HepG2 (cell line): ENCODE measurements around the gene NDRG2. TPM values are rescaled to one million over a fixed set of nuclear protein-coding genes. Genes with fewer than 3 reads are reported as not detected.

ENCODE experiments used
- BHLHE40 ChIP-seq: IDR thresholded peaks from 2 replicates; pipeline ENCODE4 v1.6.1; 2011; ENCODE audit warnings: low read length, improper control_type of control experiment
- CEBPG ChIP-seq: IDR thresholded peaks from 2 replicates; pipeline ENCODE4 v1.6.1; 2016
- ELK4 ChIP-seq: sonication (generic); formaldehyde crosslinking; IDR thresholded peaks from 2 replicates; pipeline ENCODE4 v1.9.0; 2021; ENCODE audit warnings: missing genetic modification reagents, borderline replicate concordance
- FOSL2 ChIP-seq: sonication (generic); formaldehyde crosslinking; IDR thresholded peaks from 2 replicates; pipeline ENCODE4 v1.4.0; 2020; ENCODE audit warnings: missing genetic modification reagents
- GABPA ChIP-seq, 2 experiments: IDR thresholded peaks; 2 replicates each; pipeline ENCODE4 v1.6.1; 2011 to 2016; ENCODE audit warnings: low read depth in 2 of 2, low read length in 1 of 2, missing biosample characterization in 1 of 2, missing genetic modification characterization in 1 of 2
- MIXL1 ChIP-seq: IDR thresholded peaks from 2 replicates; pipeline ENCODE4 v1.6.1; 2016
- NCOR1 ChIP-seq: fragments of 200-600 bp; sonication (generic); IDR thresholded peaks from 2 replicates; pipeline ENCODE4 v1.7.0; 2017; ENCODE audit warnings: antibody characterized with exemption, low read length, borderline replicate concordance
- PAF1 ChIP-seq: IDR thresholded peaks from 2 replicates; pipeline ENCODE4 v1.6.1; 2016; ENCODE audit warnings: missing genetic modification reagents, missing compliant biosample characterization
- PCBP2 ChIP-seq: fragments of 200-400 bp; formaldehyde crosslinking; optimal IDR thresholded peaks from 2 replicates; pipeline ENCODE3; 2018; ENCODE audit warnings: low read length, low read depth; ENCODE audit not compliant: poor library complexity, severe bottlenecking
- POGK ChIP-seq: sonication (generic); formaldehyde crosslinking; conservative IDR thresholded peaks from 2 replicates; pipeline ENCODE4 v1.8.0; 2022; ENCODE audit warnings: mild to moderate bottlenecking, moderate library complexity, missing genetic modification reagents
- POLR2G ChIP-seq: fragments of 200-400 bp; formaldehyde crosslinking; IDR thresholded peaks from 2 replicates; pipeline ENCODE4 v1.6.1; 2018; ENCODE audit warnings: mild to moderate bottlenecking, low read depth, low read length, moderate library complexity
- RAD51 ChIP-seq: fragments of 450-650 bp; IDR thresholded peaks from 2 replicates; pipeline ENCODE4 v1.6.1; 2016; ENCODE audit warnings: borderline replicate concordance
- RORA ChIP-seq: sonication (generic); formaldehyde crosslinking; IDR thresholded peaks from 2 replicates; pipeline ENCODE4 v1.5.0; 2020; ENCODE audit warnings: mild to moderate bottlenecking, missing genetic modification reagents, moderate library complexity
- SALL1 ChIP-seq: sonication (generic); formaldehyde crosslinking; IDR thresholded peaks from 2 replicates; pipeline ENCODE4 v1.8.0; 2022; ENCODE audit warnings: mild to moderate bottlenecking, missing genetic modification reagents
- SIX1 ChIP-seq: sonication (generic); formaldehyde crosslinking; IDR thresholded peaks from 2 replicates; pipeline ENCODE4 v1.4.0; 2020; ENCODE audit warnings: missing genetic modification reagents, borderline replicate concordance
- SMAD9 ChIP-seq: sonication (generic); formaldehyde crosslinking; IDR thresholded peaks from 2 replicates; pipeline ENCODE4 v1.5.1; 2020; ENCODE audit warnings: mild to moderate bottlenecking, missing genetic modification reagents
- SOX13 ChIP-seq, 3 experiments: fragments of 450-650 bp in 1 of 3; sonication (generic) in 1 of 3; formaldehyde crosslinking in 1 of 3; IDR thresholded peaks in 2 of 3; conservative IDR thresholded peaks in 1 of 3; 2 replicates each; pipeline versions ENCODE4 v1.5.0 to v1.6.1; 2016 to 2020; ENCODE audit warnings: antibody characterized with exemption in 1 of 3, mild to moderate bottlenecking in 1 of 3, missing compliant biosample characterization in 1 of 3, missing genetic modification reagents in 1 of 3, moderate library complexity in 1 of 3
- TBX2 ChIP-seq: sonication (generic); formaldehyde crosslinking; IDR thresholded peaks from 2 replicates; pipeline ENCODE4 v1.5.0; 2020; ENCODE audit warnings: missing genetic modification reagents, mild to moderate bottlenecking, borderline replicate concordance
- ZFP37 ChIP-seq: sonication (generic); formaldehyde crosslinking; IDR thresholded peaks from 2 replicates; pipeline ENCODE4 v1.4.0; 2020; ENCODE audit warnings: missing genetic modification reagents, borderline replicate concordance
- ZNF101 ChIP-seq: sonication (generic); formaldehyde crosslinking; IDR thresholded peaks from 2 replicates; pipeline ENCODE4 v1.4.0; 2020; ENCODE audit warnings: mild to moderate bottlenecking, low read depth, missing genetic modification reagents, borderline replicate concordance
- ZNF205 ChIP-seq: IDR thresholded peaks from 2 replicates; pipeline ENCODE4 v1.6.1; 2018; ENCODE audit warnings: missing biosample characterization, missing genetic modification reagents
- ZNF225 ChIP-seq: sonication (generic); formaldehyde crosslinking; IDR thresholded peaks from 2 replicates; pipeline ENCODE4 v1.4.0; 2020; ENCODE audit warnings: mild to moderate bottlenecking, missing genetic modification reagents
- ZNF235 ChIP-seq: sonication (generic); formaldehyde crosslinking; IDR thresholded peaks from 2 replicates; pipeline ENCODE4 v1.8.1; 2023; ENCODE audit warnings: mild to moderate bottlenecking, missing genetic modification reagents, borderline replicate concordance
- polyA plus RNA-seq, 8 experiments: library from polyadenylated mRNA; depleted of rRNA in 3 of 8; stranded (reverse) in 7 of 8; unstranded in 1 of 8; fragments of >200 nt; fragmentation: Illumina TruSeq in 4 of 8; extraction: Trizol in 4 of 8; gene quantifications; 2 replicates each; pipeline versions ENCODE4 v1.2.1 to v1.2.3, GENCODE V29; 2011 to 2016; ENCODE audit warnings: low read depth in 4 of 8, missing spikeins in 1 of 8, mixed read lengths in 1 of 8; ENCODE audit not compliant: insufficient read depth in 1 of 8
- total RNA-seq, 5 experiments: library from RNA; depleted of rRNA; stranded (reverse); fragments of >200 nt; fragmentation: Illumina TruSeq; extraction: Trizol; gene quantifications; 2 replicates each; pipeline ENCODE4 v1.2.3, GENCODE V29; 2016; ENCODE audit warnings: low read depth in 1 of 5

Gene NDRG2
- total and polyA plus RNA-seq, 2 of the 13 experiments (the other 11 are each of a cell fraction or from before 2014, with no cell fraction given), result 27.2 to 189 TPM

GRCh38 chr14:20989787-20990600, 34.9 kb downstream of the NDRG2 start, which contains the start of gene METTL17 (continued):
- peak; percentile 44; the same call in 1 of the 2 replicates for TF ChIP-seq BHLHE40
- TF ChIP-seq NCOR1, result no peak; the same call in 1 of the 2 replicates
- peak; percentile 93 for TF ChIP-seq POLR2G
- TF ChIP-seq POGK (CRISPR knock-in tag), result peak; percentile 70
- TF ChIP-seq ZNF235 (CRISPR knock-in tag), result no peak
- peak; percentile 63 for TF ChIP-seq TBX2 (CRISPR knock-in tag)
- TF ChIP-seq MIXL1, result no peak
- TF ChIP-seq ZNF205 (CRISPR knock-in tag), result peak; percentile 45; the same call in 1 of the 2 replicates
- TF ChIP-seq FOSL2 (CRISPR knock-in tag), result peak; percentile 54
- TF ChIP-seq SALL1, result peak; percentile 78
- no peak for TF ChIP-seq SOX13 (IDR thresholded peaks at IDR 0.05)
- peak in 1 of 2 experiments; percentile 20; a peak in 1 of 4 replicates for TF ChIP-seq SOX13 (CRISPR knock-in tag; conservative IDR thresholded peaks at IDR 0.05 in 1 of 2, IDR thresholded peaks at IDR 0.05 in 1 of 2)
- TF ChIP-seq CEBPG (CRISPR knock-in tag), result peak; percentile 29; the same call in 1 of the 2 replicates
- TF ChIP-seq ZNF225 (CRISPR knock-in tag), result no peak; the same call in none of the 2 replicates
- TF ChIP-seq ZNF101 (CRISPR knock-in tag), result no peak
- no peak for TF ChIP-seq RAD51
- peak; percentile 97 for TF ChIP-seq GABPA (IDR thresholded peaks at IDR 0.05; ENCODE audit: low read depth, low read length)
- TF ChIP-seq GABPA (CRISPR knock-in tag; IDR thresholded peaks at IDR 0.05; ENCODE audit: low read depth), result peak; percentile 96
- no peak for TF ChIP-seq SMAD9
- TF ChIP-seq ELK4 (CRISPR knock-in tag), result no peak
- no peak for TF ChIP-seq SIX1
- no peak for TF ChIP-seq PCBP2
- no peak; the same call in 1 of the 2 replicates for TF ChIP-seq ZFP37 (CRISPR knock-in tag)
- TF ChIP-seq PAF1 (CRISPR knock-in tag), result no peak
- no peak for TF ChIP-seq RORA (CRISPR knock-in tag)
